SHP77 (cell line): ENCODE measurements around the gene ZNF883.

Experiments
- DNase-seq, 2 experiments: peaks; one replicate each; lab custom pipeline; 2025; lab: John Stamatoyannopoulos, UW

Gene ZNF883

DNA sequence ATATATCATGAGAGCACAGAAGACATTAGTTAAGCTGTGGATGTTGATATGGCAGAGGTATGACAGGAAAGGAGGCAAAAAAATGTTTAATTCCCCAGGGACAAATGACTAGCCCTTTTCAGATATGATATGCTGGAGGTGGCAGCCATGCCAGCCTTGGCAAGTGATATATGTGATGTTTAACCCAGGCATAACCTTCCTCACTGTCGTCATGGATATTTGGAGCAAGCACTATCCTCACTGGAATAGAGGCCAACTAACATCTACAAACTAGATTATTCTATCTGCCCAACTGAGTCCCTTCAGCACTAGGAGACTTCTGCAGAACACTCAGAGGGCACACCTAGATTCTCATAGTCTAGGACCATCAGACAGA lies 94.0 kb downstream of the ZNF883 start:
- no peak for DNase-seq

DNA sequence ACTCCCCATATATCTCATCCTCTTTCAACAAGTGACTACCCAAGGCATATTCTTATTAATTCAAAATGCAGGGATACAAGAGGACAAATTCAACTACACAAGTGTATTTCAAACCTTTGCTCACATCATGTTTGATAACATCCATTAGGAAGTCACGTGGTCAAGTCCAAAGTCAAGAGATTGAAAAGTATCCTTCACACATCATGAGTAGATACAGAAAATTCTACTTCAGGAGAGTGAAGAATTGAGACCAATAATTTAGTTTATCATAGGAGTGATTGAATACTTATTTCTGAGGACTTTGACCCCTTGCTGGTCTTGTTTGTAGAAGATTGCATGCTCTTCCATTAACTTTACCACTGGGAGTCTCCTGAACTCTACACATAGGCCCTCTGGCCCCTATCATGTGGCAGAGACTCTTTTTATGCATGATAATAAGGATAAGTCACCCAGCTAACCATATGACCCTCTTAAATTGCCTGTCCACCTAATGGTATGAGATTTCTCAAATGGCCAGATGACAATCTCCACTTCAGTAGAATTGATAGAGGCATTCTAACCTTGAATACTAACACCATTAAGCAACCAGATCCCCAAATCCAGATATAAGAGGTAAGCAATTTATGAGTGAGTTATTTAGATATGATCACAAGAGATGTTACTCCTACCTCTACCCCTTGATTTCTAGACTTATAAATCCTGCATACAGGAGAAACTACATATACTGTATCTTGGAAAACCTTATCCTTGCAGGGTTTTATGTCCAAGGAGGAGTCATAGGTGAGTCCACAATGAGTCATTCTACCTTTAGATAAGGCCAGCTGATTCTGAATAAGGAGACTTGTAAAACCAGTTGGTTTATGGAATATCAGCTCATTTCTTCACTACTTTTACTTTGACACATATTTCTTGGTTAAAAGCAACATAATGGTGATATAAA lies 94.7 kb downstream of the ZNF883 start:
- no peak for DNase-seq

DNA sequence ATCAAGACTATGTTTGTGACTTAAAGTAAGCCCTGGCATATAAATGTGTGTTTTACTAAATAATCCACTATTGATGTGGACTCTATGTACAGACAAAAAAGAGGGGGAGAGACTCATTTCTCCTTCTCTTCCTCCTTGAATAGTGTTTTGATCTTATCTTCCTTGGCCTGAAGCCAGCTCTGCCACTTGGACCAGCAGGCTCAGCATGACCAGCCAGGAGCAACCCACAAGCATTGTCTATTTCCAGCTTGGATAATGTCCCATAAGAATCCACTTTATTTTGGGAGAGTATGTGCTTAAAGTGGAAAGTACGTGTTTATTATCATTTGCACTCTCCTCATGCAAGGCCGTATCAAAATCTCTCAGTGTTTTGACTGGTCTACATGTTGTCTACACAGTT lies 97.5 kb downstream of the ZNF883 start:
- DNase-seq: no peak

DNA sequence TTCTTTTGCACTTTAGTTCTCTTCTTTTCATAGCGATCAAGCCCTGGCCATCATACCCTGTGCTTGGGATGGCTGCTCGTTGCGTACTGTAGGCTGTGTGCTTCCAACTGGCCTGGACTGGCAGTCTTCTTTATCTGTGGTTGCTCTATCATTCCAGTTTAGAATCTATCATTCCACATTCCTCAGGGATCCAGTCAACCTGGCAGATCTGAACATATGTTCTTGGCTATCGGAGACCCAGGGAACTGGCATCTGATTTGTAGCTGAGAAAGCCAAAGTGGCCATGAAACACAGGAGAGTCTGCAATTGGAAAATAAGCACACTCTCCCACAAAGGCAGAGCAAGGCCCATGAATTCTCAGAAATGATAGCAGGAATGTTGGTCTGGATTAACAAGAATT lies 98.7 kb downstream of the ZNF883 start:
- DNase-seq: no peak

DNA sequence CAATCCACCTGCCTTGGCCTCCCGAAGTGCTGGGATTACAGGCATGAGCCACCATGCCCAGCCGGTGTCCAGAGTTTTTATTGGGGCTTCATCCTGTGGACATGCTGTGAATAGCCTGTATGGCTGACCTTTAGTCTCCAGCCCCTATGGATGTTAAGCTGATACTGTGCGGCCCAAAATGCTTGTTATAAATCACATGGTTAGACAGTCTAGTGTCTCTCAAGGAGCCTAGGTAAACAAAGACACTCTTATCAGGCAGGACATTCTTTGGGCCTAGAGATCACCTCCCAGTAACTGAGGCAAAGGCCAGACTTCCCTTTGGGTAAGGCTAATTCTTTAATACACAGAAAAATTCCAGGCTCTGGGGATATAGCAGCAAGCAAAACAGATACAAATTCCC lies 99.4 kb downstream of the ZNF883 start:
- DNase-seq: no peak

- DNase-seq: no peak
These were observed 100.3 kb downstream of the ZNF883 start for GRCh38 chr9:112911736-112912135.
